ENCODE results near the gene HDAC5.
A peak's percentile ranks its signal among the peaks of the same experiment; 100 is the strongest.

HDAC5 gene

DNA sequence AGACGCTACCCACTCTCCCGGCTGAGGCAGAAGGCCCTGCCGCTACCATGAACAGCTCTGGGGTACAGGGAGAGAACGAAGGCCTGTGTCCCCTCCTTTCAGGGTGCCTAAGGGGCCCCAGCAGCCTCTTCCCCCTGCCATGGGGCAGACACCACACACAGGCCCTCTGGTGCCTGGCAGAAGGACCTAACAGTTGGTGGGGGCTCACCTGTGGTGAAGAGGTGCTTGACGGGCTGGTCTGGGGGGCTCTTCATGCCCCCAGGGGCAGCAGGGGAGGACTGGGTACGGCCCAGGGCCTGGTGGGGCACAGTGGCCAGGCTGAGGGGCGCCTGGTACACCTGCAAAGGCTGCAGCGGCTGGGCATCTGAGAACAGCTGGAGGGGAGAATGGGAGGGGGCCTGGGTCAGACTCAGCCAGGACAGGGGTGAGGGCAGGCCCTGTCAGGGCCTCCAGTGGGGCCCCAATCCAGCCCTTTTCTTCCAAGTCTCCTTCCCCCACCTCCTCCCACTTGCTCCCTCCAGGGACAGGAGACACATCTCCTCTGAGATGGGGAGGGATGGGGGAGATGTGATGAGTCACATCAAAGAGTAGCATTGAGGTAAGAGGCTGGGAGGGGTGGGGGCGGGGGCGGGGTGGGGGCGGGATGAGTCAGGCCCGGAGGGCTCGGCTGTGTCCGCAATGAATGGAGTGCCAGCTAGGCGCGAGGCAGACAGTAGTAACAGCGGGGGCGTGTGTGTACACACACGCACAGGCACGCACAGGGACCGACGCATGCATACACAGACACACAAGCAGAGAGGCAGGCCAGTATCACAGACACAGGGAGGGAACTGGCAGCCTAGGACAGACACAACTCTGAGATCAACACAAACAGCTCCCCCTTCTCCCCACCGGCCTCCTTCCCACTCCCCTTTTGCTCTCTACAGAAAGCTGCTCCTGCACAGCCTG, 36.8 kb downstream of the HDAC5 start:
- DNase-seq, result no peak

DNA sequence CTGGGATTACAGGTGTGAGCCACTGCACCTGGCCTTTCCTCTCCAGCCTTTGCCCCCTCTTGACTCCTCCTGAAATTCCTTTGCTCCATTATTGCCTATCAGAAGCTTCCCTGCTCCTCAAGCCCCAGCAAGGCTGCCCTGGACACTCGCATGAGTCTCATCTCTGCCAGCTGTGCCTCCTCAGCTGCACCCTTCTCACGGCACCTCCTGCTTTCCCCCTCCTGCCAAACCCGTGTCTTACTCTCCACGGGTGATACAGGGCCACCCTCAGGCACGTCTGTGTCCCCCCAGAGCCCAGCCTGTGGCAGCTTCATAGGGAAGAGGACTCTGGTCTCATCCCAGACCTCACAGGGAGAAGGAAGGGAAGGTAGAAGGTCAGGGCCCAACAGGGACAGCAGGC, 37.5 kb downstream of the HDAC5 start:
- DNase-seq, result no peak

DNA sequence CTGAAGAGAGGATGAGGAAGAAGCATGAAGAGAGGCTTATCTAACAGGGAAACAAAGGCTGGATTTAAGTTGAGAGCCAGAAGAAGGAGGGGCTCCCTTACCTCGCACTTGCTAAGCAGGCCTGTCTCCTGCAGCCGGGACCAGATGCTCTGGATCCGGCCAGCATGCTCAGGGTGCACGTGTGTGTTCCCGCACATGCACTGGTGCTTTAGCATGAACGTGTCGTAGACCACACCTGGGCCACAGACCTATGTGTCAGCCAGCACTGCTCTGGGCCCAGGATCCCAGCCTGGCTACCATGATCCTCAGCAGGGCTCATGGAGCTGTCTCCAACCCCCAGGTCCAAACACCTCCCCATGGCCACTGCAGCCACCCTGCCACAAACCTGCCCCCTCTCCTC, 38.5 kb downstream of the HDAC5 start:
- DNase-seq, result no peak

DNA sequence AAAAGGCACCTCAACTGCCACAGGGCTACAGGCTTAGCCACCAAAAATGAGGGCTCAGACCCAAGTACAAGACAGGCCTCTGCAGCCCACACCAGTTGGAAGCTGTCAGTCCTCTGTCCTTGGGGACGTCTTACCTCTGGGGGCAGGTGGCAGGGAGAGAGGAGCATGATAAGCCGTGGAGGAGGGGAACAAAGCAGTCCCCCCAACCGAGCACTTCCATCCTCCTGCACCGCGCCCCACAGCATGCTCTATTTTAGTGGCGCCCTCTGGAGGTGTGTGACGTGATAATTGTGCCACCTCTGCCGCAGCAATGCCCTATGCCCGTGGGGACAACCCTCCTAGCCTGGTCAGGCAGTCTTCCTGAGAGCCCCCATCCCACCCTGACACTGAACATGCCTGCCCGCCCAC, 39.3 kb downstream of the HDAC5 start:
- no peak for DNase-seq

DNA sequence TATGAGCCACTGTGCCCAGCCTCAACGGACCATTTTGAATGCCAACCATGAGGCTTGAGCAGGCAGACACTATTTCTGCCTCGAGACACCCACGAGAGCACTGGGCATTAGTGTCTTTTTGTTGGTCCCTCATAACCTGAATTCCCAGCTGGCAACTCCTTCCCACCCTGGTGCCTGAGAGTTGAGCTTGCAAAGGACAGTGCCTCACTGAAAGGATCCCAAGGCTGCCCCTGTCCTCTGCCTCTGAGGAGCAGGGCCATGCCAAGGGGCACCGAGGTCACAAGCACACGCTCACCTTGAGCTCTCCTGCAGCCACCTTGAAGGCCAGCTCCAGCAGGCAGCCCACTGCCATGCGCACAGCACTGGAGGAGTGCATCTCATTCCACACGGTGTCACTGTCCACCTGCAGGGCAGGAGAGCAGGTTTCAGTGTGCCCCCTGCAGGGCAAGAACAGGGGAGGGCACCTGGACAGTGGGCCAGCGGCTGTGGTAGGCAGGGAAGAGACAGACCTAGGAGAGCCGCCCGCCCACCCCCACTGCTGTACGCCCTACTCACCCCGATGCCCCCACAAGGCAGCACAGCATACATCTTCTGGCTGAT, 40.1 kb downstream of the HDAC5 start:
- no peak for DNase-seq

DNA sequence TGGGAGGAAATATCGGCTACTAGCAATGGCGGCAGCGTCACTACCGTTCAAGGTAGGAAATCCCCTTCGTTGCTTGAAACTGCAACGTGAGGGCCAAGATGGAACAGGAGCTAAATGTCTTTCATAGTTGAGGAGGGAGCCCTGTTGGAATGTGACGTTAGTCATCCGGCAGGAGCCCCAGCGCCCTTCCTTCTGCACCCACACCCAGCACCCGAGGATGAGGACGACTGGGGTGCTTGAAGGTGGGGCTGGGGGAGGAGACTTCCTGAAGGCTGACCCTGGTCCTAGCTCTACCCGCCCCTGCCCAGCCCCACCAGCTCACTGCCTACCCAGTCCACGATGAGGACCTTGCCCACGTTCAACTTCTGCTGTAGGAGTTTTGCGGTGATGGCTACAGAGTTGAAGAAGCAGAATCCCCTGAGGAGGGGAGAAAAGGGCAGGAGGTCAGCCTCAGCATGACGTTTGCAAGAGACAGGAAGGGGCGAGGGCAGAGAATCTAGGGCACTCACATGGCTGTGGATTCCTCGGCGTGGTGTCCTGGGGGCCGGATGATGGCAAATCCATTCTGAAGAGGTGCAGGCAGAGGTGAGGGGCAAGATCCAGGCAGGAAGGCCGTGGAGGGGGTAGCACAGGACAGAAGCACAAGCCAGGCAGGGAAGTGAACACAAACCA, 41.0 kb downstream of the HDAC5 start:
- DNase-seq, result no peak

DNA sequence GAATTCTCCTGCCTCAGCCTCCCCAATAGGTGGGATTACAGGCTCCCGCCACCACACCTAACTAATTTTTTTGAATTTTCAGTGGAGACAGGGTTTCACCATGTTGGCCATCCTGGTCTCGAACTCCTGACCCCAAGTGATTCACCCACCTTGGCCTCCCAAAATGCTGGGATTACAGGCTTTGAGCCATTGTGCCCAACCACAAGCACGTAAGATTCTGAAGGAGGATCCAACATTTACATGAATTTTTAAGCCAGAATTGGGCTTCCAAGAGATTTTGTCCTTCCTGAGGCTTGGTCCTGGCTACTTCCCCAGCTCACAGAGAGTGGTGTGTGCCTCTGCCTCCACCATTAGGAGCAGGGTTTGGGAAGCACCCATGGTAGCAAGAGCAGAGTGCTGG, 41.8 kb downstream of the HDAC5 start:
- DNase-seq, result no peak

DNA sequence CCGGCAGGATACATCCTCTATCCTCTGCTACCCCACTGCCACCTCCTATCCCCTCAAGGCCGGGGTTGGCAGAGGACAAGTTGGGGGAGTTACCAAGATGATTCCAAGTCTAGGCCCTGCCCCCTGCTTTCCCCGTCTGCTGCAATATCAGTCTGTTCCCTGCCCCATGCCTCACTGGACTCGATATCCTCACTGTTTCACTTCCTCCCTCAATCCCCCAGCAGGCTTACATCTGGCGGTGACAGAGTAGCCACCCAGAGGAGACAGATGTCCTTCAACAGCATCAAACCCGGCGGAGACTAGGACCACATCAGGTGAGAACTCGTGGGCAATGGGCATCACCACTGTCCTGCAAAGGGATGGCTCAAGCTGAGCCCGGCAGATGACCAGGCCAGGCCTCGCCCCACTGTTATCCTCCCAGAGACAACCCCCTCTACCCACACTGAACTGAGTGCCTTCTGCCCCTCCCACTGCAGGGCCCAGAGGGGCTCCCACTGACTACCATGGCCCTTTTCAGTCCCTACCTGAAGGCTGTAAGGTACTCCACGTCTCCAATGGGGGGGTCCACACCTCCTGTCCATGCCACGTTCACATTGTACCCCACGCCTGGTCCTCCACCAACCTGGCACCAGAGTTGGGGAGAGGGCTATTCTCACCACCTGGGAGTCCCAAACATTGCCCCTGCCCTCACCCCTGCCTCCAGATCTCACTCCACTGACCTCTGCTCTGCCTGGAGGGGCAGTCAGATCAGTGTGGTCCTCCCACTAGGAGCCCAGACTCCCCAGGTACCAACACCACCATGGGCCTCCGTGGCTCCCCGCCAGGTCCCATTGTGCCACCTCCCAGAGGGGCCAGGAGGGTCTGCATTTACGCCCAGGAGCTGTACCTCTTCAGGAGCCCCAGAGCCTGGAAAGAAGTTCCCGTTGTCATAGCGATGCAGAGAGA, 43.3 kb downstream of the HDAC5 start:
- no peak for DNase-seq

DNA sequence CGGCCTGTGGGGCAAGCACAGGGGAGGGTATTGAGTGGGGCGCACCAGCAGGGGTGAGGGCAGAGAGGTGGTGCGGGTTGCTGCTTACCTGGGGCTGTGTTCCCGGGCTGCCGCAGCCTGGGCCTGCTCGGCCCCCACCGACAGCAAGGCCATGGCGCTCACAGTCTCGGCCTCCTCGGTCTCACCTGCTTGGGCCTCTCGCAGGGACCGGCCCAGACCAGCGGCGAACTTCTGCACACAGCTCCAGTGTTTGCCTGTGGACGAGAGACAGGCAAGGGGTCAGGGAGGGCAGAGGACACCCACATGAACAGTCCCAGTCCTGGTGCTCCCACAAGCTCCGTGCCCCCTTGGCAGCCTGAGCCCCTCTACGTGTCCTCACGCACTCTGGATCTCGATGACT, 45.0 kb downstream of the HDAC5 start:
- no peak for DNase-seq

DNA sequence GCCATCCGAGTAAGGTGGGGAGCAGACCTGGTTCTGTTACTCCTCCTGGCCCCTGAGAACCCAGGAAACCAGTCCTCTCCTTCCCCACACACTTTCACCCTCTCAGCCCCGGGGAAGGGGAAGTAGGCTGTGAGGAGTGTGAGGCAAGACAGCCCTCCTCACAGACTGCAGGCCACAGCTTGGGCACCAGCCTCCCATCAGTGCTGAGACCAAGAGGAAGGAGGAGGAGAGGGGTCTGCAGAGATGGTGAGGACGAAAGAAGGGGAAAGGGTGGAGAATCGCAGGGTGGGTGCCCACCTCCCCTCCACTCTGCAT, 45.9 kb downstream of the HDAC5 start:
- DNase-seq, result no peak

DNA sequence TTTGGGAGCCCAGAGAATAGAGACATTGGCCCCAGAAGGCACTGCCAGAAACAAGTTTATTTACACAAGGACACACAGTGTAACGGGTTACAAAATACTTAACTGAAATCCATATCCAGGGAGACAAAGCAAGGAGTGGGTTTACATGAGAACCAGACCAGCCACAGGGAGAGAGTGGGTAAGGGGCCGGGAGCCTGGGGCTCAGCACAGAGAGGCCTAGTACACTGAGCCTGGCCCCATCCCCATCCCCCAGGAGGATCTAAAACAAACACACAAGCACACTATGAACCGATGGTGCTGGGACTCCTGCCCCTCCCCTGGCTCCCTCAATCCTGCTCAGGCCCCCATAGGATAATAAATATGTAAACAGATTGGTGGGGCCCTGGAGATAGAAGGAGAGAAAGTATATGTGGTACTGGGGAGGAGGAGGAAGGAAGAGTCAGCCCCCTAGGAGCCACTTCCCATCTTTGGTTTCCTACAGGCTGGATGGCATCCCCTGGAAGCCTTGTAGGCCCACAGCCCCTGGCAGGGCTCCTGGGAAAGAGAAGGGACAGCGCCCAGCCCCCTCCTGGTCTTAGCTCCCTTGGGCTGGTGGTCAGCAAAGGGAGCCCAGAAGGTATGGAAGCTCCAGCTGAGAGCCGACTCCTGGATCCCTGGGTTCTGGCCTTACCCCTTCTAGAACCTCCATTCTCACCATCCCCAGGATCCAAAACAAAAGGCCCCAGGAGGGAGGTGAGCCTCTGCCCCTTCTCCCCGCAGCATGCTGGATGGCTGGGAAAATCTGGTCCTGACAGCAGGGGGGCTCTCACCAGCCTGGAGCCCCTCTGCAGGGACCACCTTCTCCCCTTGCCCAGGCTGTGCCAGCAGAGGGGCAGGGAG, 46.5 kb downstream of the HDAC5 start:
- DNase-seq, result no peak

DNA sequence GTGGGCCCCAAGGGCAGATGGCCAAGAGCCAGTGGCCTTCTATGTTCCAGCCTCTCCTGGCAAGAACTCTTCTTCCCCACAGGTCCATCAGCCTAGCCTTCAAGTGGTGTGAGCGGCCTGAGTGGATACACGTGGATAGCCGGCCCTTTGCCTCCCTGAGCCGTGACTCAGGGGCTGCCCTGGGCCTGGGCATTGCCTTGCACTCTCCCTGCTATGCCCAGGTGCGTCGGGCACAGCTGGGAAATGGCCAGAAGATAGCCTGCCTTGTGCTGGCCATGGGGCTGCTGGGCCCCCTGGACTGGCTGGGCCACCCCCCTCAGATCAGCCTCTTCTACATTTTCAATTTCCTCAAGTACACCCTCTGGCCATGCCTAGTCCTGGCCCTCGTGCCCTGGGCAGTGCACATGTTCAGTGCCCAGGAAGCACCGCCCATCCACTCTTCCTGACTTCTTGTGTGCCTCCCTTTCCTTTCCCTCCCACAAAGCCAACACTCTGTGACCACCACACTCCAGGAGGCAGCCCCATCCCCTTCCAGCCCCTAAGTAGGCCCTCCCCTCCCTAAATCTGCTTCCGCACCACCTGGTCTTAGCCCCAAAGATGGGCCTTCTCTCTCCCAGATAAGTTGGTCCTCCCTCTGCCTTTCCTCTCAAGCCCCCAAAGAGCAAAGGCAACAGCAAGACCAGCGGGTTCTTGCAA, 47.7 kb downstream of the HDAC5 start:
- no peak for DNase-seq

DNA sequence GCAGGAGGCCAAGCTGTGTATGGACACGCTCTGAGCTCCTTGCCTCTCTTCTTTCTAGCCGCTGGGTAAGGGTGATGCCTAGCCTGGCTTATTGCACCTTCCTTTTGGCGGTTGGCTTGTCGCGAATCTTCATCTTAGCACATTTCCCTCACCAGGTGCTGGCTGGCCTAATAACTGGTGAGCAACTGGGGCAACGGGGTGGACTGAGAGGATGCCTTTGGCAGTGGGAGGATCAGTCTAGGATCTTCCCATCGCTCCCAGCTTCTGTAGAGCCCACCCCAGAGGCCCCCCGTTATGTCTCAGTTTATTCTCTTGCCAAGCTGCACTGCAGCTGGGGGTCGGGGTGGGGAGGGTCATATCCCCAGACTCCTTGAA, 48.5 kb downstream of the HDAC5 start:
- DNase-seq, result no peak

DNA sequence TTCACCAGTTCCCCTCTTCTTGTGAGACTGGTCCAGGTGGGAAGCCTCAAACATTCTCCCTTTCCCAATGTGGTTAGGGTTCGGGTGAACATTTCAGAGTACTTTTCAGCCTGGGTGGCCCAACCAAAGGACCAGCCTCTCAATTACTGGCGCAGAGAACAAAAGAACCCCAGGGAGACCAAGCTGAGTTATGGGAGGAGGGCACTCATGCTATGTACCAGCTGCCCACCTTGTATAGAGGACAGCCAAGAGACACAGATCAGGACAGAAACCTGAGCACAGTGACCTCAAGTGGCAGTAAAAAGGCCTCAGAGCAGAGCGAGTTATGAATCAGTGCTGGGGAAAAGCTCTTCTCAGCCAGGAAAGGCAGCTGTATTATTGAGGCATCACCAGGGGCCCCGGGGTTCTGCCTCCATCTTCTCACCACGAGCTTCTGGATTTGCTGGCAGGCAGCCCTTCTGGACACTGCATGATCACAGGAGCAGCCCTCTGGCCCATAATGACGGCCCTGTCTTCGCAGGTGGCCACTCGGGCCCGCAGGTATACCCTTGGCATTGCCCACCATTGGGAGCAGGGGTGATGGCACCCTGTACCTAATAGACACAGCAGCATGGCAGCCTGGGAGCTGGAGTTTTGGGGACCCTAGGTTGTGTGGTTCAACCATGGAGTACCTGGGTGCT, 49.1 kb downstream of the HDAC5 start:
- no peak for DNase-seq

DNA sequence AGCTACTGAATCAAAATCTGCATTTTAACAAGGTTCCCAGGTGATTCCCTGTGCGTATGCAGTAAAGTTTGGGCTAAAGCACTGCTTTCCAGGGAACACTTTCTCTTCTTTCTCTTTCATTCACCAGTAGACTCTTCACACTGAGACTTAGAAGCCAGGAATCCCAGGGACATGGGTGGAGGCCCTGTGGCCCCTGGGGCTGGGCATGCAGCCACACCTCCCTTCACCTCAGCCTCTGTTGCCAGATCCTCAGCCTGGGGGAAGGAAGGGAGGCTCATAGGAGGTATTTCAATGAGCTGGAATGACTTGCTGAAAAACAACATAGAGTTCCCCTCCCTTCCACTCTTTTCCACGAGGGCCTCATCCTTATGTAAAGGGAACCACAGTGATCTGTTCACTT, 51.7 kb downstream of the HDAC5 start:
- no peak for DNase-seq

DNA sequence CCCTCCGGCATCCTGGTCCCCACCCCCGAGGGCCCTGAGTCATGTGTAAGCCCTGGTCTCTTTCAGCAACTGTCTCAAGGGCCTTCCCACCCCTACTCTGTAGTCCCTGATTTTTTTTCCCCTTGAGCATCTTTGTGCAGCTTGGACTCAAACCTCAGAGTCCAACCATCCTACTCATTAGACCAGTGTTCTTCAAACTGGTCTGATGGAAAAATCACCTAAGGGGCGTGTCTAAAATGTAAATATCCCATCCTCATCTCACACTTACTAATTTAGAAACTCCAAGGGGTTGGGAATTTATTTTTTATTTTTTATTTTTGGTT, 52.3 kb downstream of the HDAC5 start:
- DNase-seq, result no peak

DNA sequence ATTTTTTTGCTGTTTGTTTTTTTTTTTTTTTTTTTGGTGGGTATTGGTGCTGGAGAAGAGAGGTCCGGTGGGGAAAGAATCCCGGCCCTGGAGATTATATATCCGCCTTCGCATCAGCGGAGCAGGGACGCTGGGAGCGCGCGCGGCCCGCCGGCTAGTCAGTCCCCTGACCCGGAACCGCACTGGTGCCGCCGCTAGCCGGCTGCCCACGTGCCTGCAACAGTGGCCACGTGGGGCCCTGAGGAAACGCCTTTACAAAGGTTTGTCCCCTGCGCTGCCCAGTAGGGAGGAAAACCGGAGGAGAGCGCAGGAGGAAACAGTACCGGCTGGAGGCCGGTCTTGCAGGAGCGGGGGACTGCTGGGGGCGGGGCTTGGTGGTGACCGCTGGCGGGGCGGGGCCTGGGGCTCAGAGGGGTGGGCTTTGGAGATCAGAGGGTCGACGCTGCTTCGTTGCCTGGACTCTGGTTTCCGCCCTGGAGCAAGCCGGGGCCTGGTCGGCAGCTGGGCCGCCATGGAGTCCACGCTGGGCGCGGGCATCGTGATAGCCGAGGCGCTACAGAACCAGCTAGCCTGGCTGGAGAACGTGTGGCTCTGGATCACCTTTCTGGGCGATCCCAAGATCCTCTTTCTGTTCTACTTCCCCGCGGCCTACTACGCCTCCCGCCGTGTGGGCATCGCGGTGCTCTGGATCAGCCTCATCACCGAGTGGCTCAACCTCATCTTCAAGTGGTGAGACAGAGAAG, 52.8 kb downstream of the HDAC5 start, which contains the start of gene G6PC3:
Gene G6PC3 (plus strand): TSS at position 281 of the 743 bp plus-strand sequence. CDS start 231 bp downstream, at position 512.
- peak; percentile 92 to 96 for DNase-seq

DNA sequence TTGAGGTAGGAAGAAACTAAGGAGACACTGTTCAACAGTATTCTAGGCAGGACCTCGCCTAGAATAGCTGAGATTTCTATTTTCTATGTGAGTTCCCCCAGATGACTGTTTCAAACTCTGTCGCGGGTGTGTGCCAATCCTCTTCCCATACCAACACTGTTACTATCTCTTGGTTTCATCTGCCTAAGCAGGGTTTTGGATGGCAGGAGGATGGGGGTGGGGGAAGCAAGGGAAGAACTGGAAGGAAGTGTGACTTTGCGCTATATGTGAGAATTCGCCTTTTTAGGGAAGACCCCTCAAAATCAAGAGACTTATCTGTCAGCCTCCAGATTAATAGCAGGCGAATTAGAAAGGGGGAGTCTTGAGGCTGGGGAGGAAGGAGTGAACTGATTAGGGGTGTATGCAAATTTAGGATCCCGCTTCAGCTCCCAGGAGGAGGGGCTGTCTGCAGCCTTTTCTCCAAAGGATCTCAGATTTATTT, 53.4 kb downstream of the HDAC5 start:
- DNase-seq, result no peak

DNA sequence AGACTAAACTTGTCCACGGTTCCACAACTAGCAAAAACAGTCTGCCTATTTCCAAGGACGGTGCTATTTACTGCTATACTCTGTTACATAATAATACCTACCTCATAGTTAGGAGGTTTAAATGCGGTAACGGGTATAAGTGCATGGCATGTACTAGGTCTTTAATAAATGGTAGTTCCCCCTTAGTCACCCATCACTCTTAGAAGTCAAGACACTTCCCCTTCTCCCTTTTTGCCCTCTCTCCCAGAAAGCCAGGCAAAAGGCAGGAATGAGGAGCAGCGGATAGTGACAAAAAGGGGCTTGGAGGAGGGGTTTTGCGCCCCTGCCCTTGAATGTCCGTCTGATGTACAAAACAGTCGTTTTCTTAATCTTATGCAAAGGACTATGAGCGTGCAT, 55.9 kb downstream of the HDAC5 start:
- no peak for DNase-seq
